Activated CD4-positive, alpha-beta T cell treated with anti-CD3 and anti-CD28 coated beads, Interleukin-2, amount 10 ng/mL, durations not matched to agents 7 days and 5 days (primary cell): ENCODE measurements around the gene SAMD11. TPM values are rescaled to one million over a fixed set of nuclear protein-coding genes. Genes with fewer than 3 reads are reported as not detected.
"Not testable (repeated sequence)": the region's sequence is repeated elsewhere in the genome, so short reads cannot be mapped to it uniquely, and the experiment has no call there.

Experiments used
- CTCF ChIA-PET: fragments of 350-600 bp; sonication (Branson Sonifier 250); formaldehyde crosslinking; loops from one replicate; lab custom pipeline; 2021; ENCODE audit warnings: antibody characterized with exemption; lab: Charles Lee
- POLR2A ChIA-PET: fragments of 350-600 bp; sonication (Branson Sonifier 250); formaldehyde crosslinking; loops from one replicate; lab custom pipeline; 2021; ENCODE audit warnings: antibody characterized with exemption; lab: Charles Lee
- DNase-seq: peaks from one replicate; pipeline ENCODE4 v3.0.0-alpha.2; 2020
- H3K27ac Mint-ChIP-seq: one replicate; pipeline ENCODE4 v1.8.0; 2021; ENCODE audit warnings: mild to moderate bottlenecking, moderate library complexity, mixed read lengths
- H3K27me3 Mint-ChIP-seq: one replicate; pipeline ENCODE4 v1.8.0; 2021; ENCODE audit warnings: mixed read lengths
- H3K36me3 Mint-ChIP-seq: one replicate; pipeline ENCODE4 v1.8.0; 2021; ENCODE audit warnings: low read depth, mixed read lengths
- H3K4me1 Mint-ChIP-seq: one replicate; pipeline ENCODE4 v1.8.0; 2021; ENCODE audit warnings: mixed read lengths
- H3K4me3 Mint-ChIP-seq: one replicate; pipeline ENCODE4 v1.8.0; 2021; ENCODE audit warnings: mild to moderate bottlenecking, moderate library complexity, mixed read lengths
- H3K9me3 Mint-ChIP-seq: one replicate; pipeline ENCODE4 v1.8.0; 2021; ENCODE audit warnings: mixed read lengths
- total RNA-seq, 2 experiments: library from RNA; stranded (reverse); gene quantifications; one replicate each; pipeline ENCODE4 v1.2.3, GENCODE V29; 2021

The SAMD11 gene, protein sequence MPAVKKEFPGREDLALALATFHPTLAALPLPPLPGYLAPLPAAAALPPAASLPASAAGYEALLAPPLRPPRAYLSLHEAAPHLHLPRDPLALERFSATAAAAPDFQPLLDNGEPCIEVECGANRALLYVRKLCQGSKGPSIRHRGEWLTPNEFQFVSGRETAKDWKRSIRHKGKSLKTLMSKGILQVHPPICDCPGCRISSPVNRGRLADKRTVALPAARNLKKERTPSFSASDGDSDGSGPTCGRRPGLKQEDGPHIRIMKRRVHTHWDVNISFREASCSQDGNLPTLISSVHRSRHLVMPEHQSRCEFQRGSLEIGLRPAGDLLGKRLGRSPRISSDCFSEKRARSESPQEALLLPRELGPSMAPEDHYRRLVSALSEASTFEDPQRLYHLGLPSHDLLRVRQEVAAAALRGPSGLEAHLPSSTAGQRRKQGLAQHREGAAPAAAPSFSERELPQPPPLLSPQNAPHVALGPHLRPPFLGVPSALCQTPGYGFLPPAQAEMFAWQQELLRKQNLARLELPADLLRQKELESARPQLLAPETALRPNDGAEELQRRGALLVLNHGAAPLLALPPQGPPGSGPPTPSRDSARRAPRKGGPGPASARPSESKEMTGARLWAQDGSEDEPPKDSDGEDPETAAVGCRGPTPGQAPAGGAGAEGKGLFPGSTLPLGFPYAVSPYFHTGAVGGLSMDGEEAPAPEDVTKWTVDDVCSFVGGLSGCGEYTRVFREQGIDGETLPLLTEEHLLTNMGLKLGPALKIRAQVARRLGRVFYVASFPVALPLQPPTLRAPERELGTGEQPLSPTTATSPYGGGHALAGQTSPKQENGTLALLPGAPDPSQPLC
- total RNA-seq = not detected

DNA sequence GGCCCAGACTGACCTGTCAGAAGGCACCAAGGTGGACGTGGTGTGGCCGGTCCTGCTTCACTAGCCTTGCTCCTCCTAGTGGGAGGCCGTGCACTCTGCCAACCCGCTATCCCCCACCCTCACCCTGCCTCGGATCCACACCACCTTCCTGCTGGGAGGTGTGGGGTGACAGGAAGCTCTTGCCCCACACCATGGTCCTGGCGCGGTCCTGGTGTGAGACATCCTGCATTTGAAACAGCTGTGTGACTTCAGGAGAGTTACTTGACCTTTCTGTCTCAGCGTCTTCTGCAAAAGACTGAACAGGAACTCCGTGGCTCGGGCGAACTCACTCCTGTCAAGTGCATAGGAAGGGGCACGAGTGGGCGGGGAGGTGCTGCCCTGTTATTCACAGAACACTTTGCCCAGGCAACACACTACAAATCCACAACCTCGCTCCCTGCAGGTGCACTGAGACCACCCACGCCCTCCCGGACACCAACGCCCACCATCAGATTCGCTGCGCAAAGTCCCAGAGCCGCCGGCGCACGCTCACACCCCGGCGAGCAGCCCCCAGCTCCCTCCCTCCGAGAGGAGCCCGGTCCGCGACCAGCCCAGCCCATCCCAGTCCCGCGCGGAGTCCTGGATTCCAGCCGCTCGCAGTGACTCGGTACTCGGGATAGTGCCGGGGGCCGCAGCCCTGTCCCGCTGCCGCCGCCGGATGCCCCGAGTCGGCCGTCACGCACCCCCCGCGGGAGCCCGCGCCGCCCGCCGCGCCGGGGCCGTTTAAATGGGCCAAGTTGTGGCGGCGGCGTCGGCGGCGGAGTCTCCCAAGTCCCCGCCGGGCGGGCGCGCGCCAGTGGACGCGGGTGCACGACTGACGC is at the start of gene SAMD11:
Gene SAMD11, plus strand, starts transcription at position 793 of the 860 bp plus-strand sequence. CDS start 509 bp downstream, outside the sequence.
- peak within 1 kb of the TSS; percentile 86 for H3K27ac Mint-ChIP-seq
- H3K36me3 Mint-ChIP-seq = no peaks in the 10 kb centered on the region
- H3K27me3 Mint-ChIP-seq = peaks cover 53% of the 10 kb centered on the region
- H3K4me3 Mint-ChIP-seq = peak within 1 kb of the TSS; percentile 56
- POLR2A ChIA-PET = no interaction called here
- H3K4me1 Mint-ChIP-seq = peaks cover 7% of the 10 kb centered on the region
- CTCF ChIA-PET = interaction anchor here (0.6 kb wide), 1 partner anchor 19 kb away, joined by 3 read pairs; no protein-coding TSS in a partner anchor
- no peaks in the 10 kb centered on the region for H3K9me3 Mint-ChIP-seq
- DNase-seq = peak; percentile 25

DNA sequence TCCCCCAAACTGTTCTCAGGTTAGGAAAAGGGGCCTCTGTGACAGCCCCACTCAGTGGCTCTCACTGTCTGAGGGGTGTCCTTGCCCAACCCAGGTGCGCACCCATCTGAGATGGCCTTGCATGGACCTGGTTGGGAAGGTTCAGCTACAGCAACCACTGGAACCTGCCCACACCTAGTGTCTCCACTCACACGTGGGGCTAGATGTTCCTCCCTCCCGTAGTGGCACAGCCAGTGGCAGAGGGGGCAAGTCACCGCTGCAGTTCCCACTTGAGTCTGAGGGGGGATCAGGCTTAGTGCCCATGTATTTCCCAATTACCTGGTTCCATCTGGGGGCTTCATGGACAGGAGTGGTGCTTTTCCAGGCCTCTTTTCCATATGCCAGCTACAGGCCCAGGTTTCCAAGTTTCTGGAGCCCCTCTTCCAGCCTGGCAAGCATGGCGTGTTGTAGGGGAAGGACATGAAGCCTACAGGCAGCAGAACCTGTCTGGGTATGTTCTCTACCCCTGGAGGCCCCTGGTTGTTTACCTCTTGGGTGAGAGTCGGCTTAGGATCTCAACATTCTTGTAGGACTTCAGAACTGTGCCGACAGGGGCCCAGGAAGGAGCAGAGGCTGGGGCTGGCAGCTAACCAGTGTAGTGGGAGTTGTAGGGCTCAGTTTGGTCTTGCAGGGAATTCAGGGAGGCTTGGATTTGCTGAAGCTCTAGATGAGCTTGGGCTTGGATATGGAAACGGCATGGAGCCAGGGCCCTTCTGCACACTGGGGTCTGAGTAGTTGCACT is 47.1 kb upstream of the SAMD11 start:
- H3K4me1 Mint-ChIP-seq, H3K9me3 Mint-ChIP-seq, POLR2A ChIA-PET, CTCF ChIA-PET, H3K27ac Mint-ChIP-seq, H3K36me3 Mint-ChIP-seq, DNase-seq, H3K4me3 Mint-ChIP-seq: not testable (repeated sequence)
- H3K27me3 Mint-ChIP-seq = peaks cover 13% of the 10 kb centered on the region

GRCh38 chr1:877209-877986 is 46.3 kb upstream of the SAMD11 start:
- H3K36me3 Mint-ChIP-seq, POLR2A ChIA-PET, CTCF ChIA-PET, H3K27ac Mint-ChIP-seq, H3K4me3 Mint-ChIP-seq, DNase-seq, H3K4me1 Mint-ChIP-seq, H3K9me3 Mint-ChIP-seq: not testable (repeated sequence)
- H3K27me3 Mint-ChIP-seq = peaks cover 17% of the 10 kb centered on the region

DNA sequence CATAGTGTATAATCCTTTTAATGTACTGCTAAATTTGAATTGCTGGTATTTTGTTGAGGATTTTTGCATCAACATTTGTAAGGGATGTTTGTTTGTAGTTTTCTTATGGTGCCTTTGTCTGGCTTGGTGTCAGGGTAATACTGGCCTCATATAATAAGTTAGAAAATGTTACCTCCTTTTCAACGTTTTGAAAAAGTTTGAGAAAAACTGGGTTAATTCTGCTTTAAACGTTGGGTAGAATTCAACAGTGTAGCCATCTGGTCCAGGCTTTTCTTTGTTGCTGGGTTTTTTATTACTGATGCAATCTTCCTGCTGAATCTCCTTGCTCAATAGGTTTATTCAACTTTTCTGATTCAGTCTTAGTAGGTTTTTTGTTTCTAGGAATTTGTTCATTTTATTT is 43.2 kb upstream of the SAMD11 start:
- H3K36me3 Mint-ChIP-seq, H3K4me1 Mint-ChIP-seq, H3K27ac Mint-ChIP-seq, H3K4me3 Mint-ChIP-seq, H3K9me3 Mint-ChIP-seq, POLR2A ChIA-PET, CTCF ChIA-PET, DNase-seq: not testable (repeated sequence)
- peaks cover 46% of the 10 kb centered on the region for H3K27me3 Mint-ChIP-seq

- H3K4me1 Mint-ChIP-seq, CTCF ChIA-PET, POLR2A ChIA-PET, H3K36me3 Mint-ChIP-seq, H3K9me3 Mint-ChIP-seq, DNase-seq, H3K27ac Mint-ChIP-seq, H3K4me3 Mint-ChIP-seq: not testable (repeated sequence)
- peaks cover 50% of the 10 kb centered on the region for H3K27me3 Mint-ChIP-seq
Observed at GRCh38 chr1:880915-881314, 42.8 kb upstream of the SAMD11 start.

GRCh38 chr1:886311-886710 is 37.4 kb upstream of the SAMD11 start:
- Mint-ChIP-seq H3K4me1 (peaks cover 10% of the 10 kb centered on the region), H3K4me3 (no peak overlapping the region), H3K36me3 (no peaks in the 10 kb centered on the region), H3K27ac (no peak overlapping the region), H3K27me3 (peaks cover 61% of the 10 kb centered on the region), H3K9me3 (no peaks in the 10 kb centered on the region)
- ChIA-PET CTCF (no interaction called here), POLR2A (no interaction called here)
- no peak for DNase-seq

DNA sequence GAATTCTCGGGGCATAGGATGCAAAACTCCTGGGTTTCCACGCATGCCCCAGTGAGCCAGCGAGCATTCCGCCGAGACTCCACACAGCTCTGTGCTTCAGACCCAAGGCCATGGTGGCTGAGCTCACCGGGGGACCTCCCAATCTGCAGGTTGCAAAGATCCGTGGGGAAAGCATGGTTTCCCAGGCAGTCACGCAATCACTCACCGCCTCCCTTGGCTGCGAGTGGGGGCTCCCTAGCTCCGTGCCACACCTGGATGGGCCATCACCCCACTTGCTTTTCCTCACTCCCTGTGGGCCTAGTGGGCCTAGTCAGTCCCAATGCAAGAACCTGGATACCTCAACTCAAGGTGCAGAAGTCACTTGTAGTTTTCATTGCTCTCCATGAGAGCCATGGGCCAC is 37.0 kb upstream of the SAMD11 start:
- H3K9me3 Mint-ChIP-seq = no peaks in the 10 kb centered on the region
- ChIA-PET CTCF (no interaction called here), POLR2A (no interaction called here)
- no peak for DNase-seq
- H3K36me3 Mint-ChIP-seq = no peaks in the 10 kb centered on the region
- H3K27me3 Mint-ChIP-seq = peaks cover 61% of the 10 kb centered on the region
- H3K4me3 Mint-ChIP-seq = no peak overlapping the region
- no peak overlapping the region for H3K27ac Mint-ChIP-seq
- peaks cover 10% of the 10 kb centered on the region for H3K4me1 Mint-ChIP-seq

- Mint-ChIP-seq H3K4me3 (no peak overlapping the region), H3K4me1 (peaks cover 10% of the 10 kb centered on the region), H3K9me3 (no peaks in the 10 kb centered on the region), H3K36me3 (no peaks in the 10 kb centered on the region), H3K27me3 (peaks cover 51% of the 10 kb centered on the region), H3K27ac (no peak overlapping the region)
- DNase-seq = no peak
- CTCF ChIA-PET = no interaction called here
- POLR2A ChIA-PET = no interaction called here
Observed at GRCh38 chr1:888297-888696, 35.4 kb upstream of the SAMD11 start.

- H3K27ac Mint-ChIP-seq, H3K4me3 Mint-ChIP-seq, POLR2A ChIA-PET, H3K4me1 Mint-ChIP-seq, H3K9me3 Mint-ChIP-seq, H3K36me3 Mint-ChIP-seq, DNase-seq: not testable (repeated sequence)
- CTCF ChIA-PET = interaction anchor here (0.9 kb wide), 1 partner anchor 20 kb away, joined by 3 read pairs; no protein-coding TSS in a partner anchor
- H3K27me3 Mint-ChIP-seq = peaks cover 37% of the 10 kb centered on the region
Observed at GRCh38 chr1:889774-890173, 33.9 kb upstream of the SAMD11 start.

- H3K27ac Mint-ChIP-seq, H3K4me3 Mint-ChIP-seq, H3K9me3 Mint-ChIP-seq, H3K36me3 Mint-ChIP-seq, H3K4me1 Mint-ChIP-seq, POLR2A ChIA-PET, DNase-seq: not testable (repeated sequence)
- peaks cover 35% of the 10 kb centered on the region for H3K27me3 Mint-ChIP-seq
- CTCF ChIA-PET = interaction anchor here (0.9 kb wide), 1 partner anchor 21 kb away, joined by 3 read pairs; no protein-coding TSS in a partner anchor
Observed at GRCh38 chr1:890234-890633, 33.5 kb upstream of the SAMD11 start.

DNA sequence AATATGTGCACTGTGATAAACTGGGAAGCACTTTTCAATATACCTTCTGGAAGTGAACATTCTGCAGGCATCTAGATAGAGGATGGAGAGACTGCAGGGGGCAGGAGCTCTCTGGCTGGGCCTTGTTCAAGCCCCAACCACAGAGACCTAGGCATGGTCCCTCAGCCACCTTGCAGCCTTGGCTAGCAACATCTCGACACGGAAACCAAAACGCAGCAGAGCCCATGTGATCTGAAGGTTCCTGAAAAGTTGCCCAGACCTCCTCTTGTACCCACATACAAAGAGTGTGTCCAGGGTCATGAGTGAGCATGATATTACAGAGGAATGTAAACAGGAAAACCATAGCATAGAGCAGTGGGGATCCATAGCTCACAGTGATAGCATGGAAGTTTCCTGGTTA is 33.1 kb upstream of the SAMD11 start:
- Mint-ChIP-seq H3K9me3 (no peaks in the 10 kb centered on the region), H3K4me3 (no peak overlapping the region), H3K27me3 (peaks cover 35% of the 10 kb centered on the region), H3K36me3 (no peaks in the 10 kb centered on the region), H3K4me1 (peaks cover 10% of the 10 kb centered on the region), H3K27ac (no peak overlapping the region)
- no peak for DNase-seq
- CTCF ChIA-PET = no interaction called here
- POLR2A ChIA-PET = no interaction called here
